ENCODE measurements around the gene UMAD1.
"Not testable (repeated sequence)": the region's sequence is repeated elsewhere in the genome, so short reads cannot be mapped to it uniquely, and the experiment has no call there.

UMAD1 gene

GRCh38 chr7:7804822-7805221 lies 164.3 kb downstream of the UMAD1 start:
- DNase-seq, result not testable (repeated sequence)

- no peak for DNase-seq
Measured at GRCh38 chr7:7805511-7806153, 165.1 kb downstream of the UMAD1 start.

GRCh38 chr7:7808156-7808555 lies 167.6 kb downstream of the UMAD1 start:
- no peak for DNase-seq

GRCh38 chr7:7808626-7809025 lies 168.1 kb downstream of the UMAD1 start:
- DNase-seq, result no peak

GRCh38 chr7:7810380-7810779 lies 169.8 kb downstream of the UMAD1 start:
- DNase-seq, result no peak

GRCh38 chr7:7810826-7811225 lies 170.3 kb downstream of the UMAD1 start:
- DNase-seq, result no peak

GRCh38 chr7:7812112-7812511 lies 171.6 kb downstream of the UMAD1 start:
- no peak for DNase-seq

- no peak for DNase-seq
Measured at GRCh38 chr7:7815395-7815794, 174.8 kb downstream of the UMAD1 start.

GRCh38 chr7:7816084-7816483 lies 175.5 kb downstream of the UMAD1 start:
- DNase-seq, result no peak

- DNase-seq, result no peak
Measured at GRCh38 chr7:7816816-7817536, 176.4 kb downstream of the UMAD1 start.

GRCh38 chr7:7817748-7818147 lies 177.2 kb downstream of the UMAD1 start:
- no peak for DNase-seq

GRCh38 chr7:7818179-7818578 lies 177.6 kb downstream of the UMAD1 start:
- not testable (repeated sequence) for DNase-seq

GRCh38 chr7:7819442-7820247 lies 179.1 kb downstream of the UMAD1 start:
- no peak for DNase-seq

- DNase-seq, result no peak
Measured at GRCh38 chr7:7820409-7820808, 179.9 kb downstream of the UMAD1 start.

GRCh38 chr7:7820939-7821338 lies 180.4 kb downstream of the UMAD1 start:
- no peak for DNase-seq

- DNase-seq, result no peak
Measured at GRCh38 chr7:7821517-7821916, 181.0 kb downstream of the UMAD1 start.

GRCh38 chr7:7825294-7825693 lies 184.7 kb downstream of the UMAD1 start:
- DNase-seq, result not testable (repeated sequence)

- no peak for DNase-seq
Measured at GRCh38 chr7:7829667-7830066, 189.1 kb downstream of the UMAD1 start.

GRCh38 chr7:7830122-7830878 lies 189.7 kb downstream of the UMAD1 start:
- no peak for DNase-seq

- no peak for DNase-seq
Measured at GRCh38 chr7:7832518-7832917, 192.0 kb downstream of the UMAD1 start.

- no peak for DNase-seq
Measured at GRCh38 chr7:7834761-7835160, 194.2 kb downstream of the UMAD1 start.

- DNase-seq, result no peak
Measured at GRCh38 chr7:7841027-7841426, 200.5 kb downstream of the UMAD1 start.

GRCh38 chr7:7843240-7843639 lies 202.7 kb downstream of the UMAD1 start:
- DNase-seq, result no peak

All from inflammatory macrophage (primary cell).